Measurements from ENCODE around the gene TUBB3.

TUBB3 gene

GRCh38 chr16:89938175-89938885 is 15.2 kb downstream of the TUBB3 start:
- no peak for DNase-seq (ENCODE audit: low spot score)

DNA sequence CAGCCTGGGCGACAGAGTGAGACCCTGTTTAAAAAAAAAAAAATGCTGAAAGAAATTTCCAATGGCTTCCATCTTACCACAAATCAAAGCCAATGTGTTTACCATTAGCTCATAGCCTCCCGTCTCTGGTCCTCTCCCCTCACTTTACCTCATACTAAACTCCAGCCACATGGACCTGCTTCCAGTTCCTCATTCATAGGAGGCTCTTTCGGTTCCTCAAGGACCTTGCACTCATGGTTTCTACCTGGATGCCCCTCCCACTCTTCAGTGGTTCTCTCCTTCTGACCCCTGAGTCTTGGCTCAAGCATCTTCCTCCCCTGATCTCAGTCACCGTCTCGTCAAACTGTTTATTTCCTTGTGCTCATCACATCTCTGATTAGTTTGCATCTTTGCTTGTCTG is 21.6 kb downstream of the TUBB3 start:
- DNase-seq (ENCODE audit: low spot score), result no peak

DNA sequence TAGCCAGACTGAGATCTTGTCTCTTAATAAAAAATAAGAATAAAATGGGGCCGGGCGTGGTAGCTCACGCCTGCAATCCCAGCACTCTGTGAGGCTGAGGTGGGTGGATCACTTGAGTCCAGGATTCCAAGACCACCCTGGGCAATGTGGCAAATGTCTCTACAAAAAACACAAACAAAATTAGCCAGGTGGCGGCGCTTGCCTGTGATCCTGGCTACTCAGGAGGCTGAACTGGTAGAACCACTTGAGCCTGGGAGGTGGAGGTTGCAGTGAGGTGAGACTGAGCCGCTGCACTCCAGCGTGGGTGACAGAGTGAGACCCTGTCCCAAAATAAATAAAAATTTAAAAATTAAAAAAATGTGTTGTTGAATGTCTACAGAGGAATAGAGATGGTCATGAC is 22.5 kb downstream of the TUBB3 start:
- no peak for DNase-seq (ENCODE audit: low spot score)

GRCh38 chr16:89946515-89946914 is 23.4 kb downstream of the TUBB3 start:
- no peak for DNase-seq (ENCODE audit: low spot score)

DNA sequence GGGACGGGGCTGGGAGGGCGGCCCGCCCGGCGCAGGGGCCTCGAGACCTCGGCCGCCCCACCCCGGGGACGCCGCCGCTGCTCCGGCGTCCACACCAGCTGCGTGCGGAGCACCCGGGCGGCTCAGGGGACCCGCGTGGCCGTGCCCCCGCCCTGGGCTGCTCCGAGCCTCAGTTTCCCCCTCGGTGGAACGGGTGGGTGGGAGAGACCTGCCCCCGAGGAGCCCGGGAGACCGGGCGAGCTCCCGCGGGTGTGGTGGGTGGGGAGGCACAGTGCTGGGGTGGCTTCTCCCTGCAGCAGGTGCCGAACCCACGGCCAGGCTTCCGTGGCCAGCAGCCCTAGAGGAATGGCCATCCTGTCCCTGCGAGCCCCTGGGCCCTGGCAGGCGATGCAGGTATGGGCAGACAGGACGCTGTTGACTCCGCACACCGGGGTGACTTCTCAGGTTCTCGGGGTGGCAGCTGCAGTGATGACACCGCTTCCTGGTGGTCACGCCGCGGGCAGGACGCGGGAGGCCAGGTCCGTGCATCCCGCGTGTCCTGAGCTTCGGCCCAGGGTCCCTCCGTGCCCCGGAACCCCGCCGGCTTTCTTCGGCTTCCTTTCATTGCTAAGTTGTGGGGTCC is 26.1 kb downstream of the TUBB3 start:
- no peak for DNase-seq (ENCODE audit: low spot score)

GRCh38 chr16:89949756-89950155 is 26.6 kb downstream of the TUBB3 start:
- DNase-seq (ENCODE audit: low spot score), result no peak

DNA sequence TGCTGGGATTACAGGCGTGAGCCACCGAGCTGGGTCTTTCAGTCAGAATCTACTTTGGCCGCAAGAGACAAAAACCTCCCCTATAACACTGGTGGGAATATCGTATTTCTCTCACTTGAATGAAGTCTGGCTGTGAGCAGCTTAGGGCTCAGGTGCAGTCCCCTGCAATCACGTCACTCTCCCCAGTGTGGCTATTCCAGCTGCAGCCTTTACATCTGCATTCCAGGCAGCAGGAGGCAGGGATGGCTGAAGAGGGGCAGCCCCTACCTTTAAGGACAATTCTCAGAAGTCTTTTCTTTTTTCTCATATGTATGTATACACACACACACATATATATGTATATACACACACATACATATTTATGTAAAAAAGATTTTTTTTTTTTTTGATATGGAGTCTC is 28.4 kb downstream of the TUBB3 start:
- no peak for DNase-seq (ENCODE audit: low spot score)

DNA sequence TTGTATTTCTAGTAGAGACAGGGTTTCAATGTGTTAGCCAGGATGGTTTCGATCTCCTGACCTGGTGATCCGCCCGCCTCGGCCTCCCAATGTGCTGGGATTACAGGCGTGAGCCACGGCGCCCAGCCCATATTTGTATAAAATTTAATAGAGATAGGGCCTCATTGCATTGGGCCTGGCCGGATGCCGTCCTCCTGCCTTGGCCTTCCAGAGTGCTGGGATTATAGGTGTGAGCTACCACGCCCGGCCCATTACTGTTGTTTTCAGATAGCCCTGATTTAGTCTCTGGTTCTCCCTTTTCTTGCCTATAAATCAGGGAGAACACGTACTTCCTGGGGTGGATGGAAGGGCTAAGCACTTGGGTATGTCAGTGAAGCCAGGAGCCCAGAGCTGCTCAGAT is 28.9 kb downstream of the TUBB3 start:
- DNase-seq (ENCODE audit: low spot score), result no peak

- DNase-seq (ENCODE audit: low spot score), result no peak
Observed at GRCh38 chr16:89952551-89952950, 29.4 kb downstream of the TUBB3 start.

- DNase-seq (ENCODE audit: low spot score), result no peak
Observed at GRCh38 chr16:89953671-89954406, 30.7 kb downstream of the TUBB3 start.

DNA sequence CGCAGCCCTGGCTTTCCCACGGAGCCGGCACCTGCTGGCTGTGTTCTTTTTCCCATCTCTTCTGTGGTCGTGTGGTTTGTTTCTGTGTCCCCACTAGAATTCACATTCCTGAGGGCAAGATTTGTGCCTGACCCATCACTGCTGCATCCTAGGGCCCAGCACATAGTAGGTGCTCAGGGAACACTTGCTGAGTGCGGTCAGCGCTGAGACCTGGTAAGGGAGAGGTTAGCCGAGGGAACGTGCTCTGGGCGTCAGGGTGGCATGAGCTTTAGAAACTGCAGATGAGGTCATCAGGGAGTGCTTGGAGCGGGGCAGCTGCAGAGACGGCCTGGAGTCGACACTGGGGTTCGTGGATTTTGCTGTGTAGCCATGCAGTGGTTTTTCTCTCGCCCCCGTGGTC is 31.3 kb downstream of the TUBB3 start:
- DNase-seq (ENCODE audit: low spot score), result no peak

DNA sequence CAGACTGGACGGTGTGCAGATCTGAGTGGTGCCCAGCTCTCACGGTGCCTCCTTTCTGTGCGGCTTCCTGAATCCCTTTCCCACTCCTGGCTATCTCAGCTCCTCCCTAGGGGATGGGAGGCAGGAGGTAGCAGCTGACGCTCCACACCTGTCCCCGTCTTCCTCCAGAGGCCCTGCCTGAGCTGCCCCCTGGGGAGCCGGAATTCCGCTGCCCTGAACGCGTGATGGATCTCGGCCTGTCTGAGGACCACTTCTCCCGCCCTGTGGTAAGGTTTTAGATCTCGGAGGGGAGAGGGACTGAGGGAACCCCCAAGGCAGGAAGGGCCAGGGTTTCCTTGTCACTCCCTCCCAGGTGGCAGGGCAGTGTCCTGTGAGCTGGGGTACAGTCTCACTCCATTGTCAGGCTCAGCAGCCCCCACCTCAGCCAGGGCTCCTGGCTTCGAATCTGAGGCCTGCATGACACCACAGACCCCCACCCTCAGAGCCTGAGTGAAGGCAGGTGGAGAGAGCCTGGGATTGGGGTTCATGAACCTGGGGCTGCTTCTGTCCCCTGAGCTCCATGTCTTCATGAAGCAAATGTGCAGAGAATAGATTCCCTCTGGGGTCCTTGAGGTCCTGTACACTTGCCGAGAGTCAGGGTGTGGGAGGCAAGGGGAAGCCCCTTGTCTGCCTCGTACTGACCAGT is 32.0 kb downstream of the TUBB3 start:
- no peak for DNase-seq (ENCODE audit: low spot score)

DNA sequence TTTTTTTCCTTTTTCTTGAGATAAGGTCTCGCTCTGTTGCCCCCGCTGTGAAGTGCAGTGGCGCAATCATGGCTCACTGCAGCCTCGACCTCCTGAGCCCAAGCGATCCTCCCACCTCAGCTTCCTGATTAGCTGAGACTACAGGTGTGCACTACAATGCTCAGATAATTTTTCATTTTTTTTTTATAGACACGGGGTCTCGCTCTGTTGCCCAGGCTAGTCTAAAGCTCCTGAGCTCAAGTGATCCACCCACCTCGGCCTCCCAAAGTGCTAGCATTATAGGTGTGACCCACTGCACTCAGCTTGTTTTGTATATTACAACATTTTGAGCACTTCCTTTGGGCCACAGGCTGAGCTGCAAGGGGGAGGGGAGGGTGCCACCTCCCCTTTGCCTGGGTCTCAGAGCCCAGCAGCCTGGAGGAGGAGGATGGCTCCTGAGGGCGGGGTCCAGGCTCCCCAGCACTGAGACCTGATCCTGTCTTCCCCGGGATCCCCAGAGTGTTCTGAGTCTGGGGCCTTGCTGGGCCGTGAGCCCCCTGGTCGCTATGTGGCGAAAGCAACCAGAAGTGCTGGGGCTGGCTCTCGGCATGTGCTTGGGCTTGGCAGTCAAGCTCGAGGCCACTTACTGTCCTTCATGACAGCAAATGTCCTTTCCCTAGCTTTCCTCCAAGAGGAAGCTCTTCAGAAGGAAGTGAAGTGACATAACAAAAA is 33.5 kb downstream of the TUBB3 start:
- no peak for DNase-seq (ENCODE audit: low spot score)

DNA sequence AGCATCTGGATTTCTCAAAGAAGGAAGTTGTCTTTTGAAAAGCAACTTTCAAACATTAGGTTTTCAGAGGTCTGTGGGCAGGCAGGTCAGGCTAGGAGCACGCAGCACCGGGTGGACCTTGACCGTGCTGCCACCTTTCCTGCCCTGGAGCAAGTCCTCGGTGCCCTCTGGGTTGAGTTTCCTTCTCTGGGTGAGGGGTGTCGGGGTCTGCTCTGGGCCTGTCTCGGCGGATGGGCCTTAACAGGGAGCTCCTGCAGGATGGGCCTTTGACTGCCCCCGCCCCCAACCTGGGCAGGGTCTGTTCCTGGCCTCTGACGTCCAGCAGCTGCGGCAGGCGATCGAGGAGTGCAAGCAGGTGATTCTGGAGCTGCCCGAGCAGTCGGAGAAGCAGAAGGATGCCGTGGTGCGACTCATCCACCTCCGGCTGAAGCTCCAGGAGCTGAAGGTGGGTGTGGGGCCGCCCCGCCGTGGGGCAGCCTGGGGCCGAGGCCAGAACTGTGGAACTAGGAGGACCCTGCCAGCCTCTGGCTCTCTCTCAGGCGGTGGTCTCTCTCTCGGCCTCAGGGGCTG is 34.2 kb downstream of the TUBB3 start:
- DNase-seq (ENCODE audit: low spot score), result no peak

DNA sequence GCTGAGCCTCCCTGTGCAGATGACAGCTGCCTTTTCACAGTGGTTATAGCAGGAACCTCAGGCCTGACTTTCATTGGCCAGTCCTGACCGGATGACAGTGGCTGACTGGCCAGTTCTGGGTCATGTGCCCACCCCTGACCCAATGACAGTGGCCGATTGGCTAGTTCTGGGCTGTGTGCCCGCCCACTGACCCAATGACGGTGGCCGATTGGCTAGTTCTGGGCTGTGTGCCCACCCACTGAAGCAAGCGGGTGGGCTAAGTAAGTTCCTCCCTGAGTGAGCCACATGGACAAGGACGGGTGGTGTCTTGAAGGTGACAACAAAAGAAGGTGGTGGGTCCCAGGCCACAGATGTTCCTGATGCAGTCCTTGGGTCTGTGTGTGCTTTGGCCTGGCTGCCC is 34.9 kb downstream of the TUBB3 start:
- no peak for DNase-seq (ENCODE audit: low spot score)

- DNase-seq (ENCODE audit: low spot score), result no peak
Observed at GRCh38 chr16:89958596-89958995, 35.5 kb downstream of the TUBB3 start.

GRCh38 chr16:89960966-89961365 is 37.8 kb downstream of the TUBB3 start:
- no peak for DNase-seq (ENCODE audit: low spot score)

DNA sequence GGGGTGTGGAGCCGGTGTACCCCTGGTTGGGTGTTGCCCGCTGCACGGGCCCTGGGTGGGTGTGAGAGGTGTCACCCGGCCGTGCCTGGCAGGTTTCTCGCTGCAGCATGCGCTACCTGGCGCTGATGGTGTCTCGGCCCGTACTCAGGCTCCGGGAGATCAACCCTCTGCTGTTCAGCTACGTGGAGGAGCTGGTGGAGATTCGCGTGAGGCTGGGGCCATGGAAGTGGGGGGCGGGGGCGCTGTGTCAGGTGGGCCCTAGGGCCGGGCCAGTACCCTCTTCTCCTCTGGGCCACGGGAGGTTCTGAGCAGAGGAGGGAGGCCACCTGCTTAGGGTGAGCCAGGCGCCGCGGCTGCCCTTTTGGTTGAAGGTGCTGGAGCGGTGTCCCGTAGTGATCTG is 38.8 kb downstream of the TUBB3 start:
- no peak for DNase-seq (ENCODE audit: low spot score)

DNA sequence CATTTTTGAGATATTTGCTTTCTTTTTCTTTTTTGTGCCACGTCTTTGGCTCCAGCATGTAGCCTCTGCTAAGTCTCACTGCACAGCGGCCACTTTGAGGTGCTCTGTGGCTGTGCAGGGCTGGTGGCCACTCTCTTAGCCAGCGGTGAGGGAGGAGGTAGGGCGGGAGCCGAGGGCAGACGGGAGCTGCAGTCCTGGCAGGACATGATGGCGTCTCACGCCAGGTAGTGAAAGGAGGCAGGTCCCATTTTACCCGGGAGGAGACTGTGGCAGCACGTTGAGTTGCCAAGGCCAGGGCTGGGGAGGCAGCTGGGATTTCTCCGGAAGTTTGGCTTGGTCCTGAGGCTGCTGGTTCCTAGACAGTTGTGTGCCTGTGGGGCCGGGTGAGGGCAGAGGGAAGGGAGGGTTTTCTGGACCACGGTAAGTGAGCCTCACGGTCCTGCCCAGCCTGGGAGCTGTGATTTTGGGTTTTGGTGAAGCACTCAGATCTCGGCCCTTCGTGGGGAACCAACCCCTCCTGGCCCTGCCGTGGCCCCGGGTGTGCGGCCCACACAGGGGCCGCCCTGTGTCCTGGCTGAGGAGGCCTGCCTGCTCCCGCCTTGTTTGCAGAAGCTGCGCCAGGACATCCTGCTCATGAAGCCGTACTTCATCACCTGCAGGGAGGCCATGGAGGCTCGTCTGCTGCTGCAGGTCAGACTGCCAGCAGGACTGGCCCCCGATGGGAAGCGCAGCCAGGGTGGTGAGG is 39.8 kb downstream of the TUBB3 start:
- DNase-seq (ENCODE audit: low spot score), result no peak

DNA sequence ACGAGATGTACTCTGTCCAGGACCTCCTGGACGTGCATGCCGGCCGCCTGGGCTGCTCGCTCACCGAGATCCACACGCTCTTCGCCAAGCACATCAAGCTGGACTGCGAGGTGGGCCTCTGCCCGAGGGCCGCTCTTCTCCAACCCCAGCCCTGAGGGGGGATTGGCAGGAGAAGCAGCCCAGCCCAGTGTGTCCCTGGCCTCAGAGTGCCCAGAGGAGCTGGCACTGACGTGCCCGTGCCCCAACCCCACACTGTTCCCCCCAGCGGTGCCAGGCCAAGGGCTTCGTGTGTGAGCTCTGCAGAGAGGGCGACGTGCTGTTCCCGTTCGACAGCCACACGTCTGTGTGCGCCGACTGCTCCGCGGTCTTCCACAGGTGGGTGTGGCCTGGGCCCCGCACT is 41.1 kb downstream of the TUBB3 start:
- DNase-seq (ENCODE audit: low spot score), result no peak
